ENCODE measurements around the gene UPF3A. TPM values are rescaled to one million over a fixed set of nuclear protein-coding genes. Genes with fewer than 3 reads are reported as not detected.
"Not testable (repeated sequence)": the region's sequence is repeated elsewhere in the genome, so short reads cannot be mapped to it uniquely, and the experiment has no call there.

UPF3A gene
- total RNA-seq, 1 donor from 2014 or later = 19.5 TPM

- no peak for DNase-seq (ENCODE audit: low read depth)
- TF ChIP-seq CTCF (conservative IDR thresholded peaks at IDR 0.05; ENCODE audit: low read depth, low read length) = no peak
Measured at GRCh38 chr13:114341003-114341777, 59.8 kb downstream of the UPF3A start.

GRCh38 chr13:114347256-114347655 lies 65.9 kb downstream of the UPF3A start:
- DNase-seq (ENCODE audit: low read depth); H3K4me3 ChIP-seq (ENCODE audit: low read depth, low read length): not testable (repeated sequence)

More at GRCh38 chr13:114341003-114341777, 59.8 kb downstream of the UPF3A start:
- H3K4me3 ChIP-seq (ENCODE audit: low read depth, low read length) = no peak overlapping the region

GRCh38 chr13:114352763-114353162 lies 71.4 kb downstream of the UPF3A start:
- TF ChIP-seq CTCF (conservative IDR thresholded peaks at IDR 0.05; ENCODE audit: low read depth, low read length) = peak; percentile 54
- H3K4me3 ChIP-seq (ENCODE audit: low read depth, low read length); DNase-seq (ENCODE audit: low read depth): not testable (repeated sequence)

GRCh38 chr13:114353382-114353781 lies 72.0 kb downstream of the UPF3A start:
- DNase-seq (ENCODE audit: low read depth); H3K4me3 ChIP-seq (ENCODE audit: low read depth, low read length): not testable (repeated sequence)

Other genes with a start within 250 kb of the UPF3A start
- gene RASA3, start 149.0 kb upstream of the UPF3A start, total RNA-seq = 25.7 and 26.8 TPM in 2 replicates
- gene CFAP97D2, start 102.3 kb upstream of the UPF3A start, total RNA-seq = not detected in 2 replicates
- 20.0 and 27.9 TPM in 2 replicates for gene CDC16, start 46.7 kb upstream of the UPF3A start, total RNA-seq
- 13.7 and 39.0 TPM in 2 replicates for gene CHAMP1, start 32.9 kb downstream of the UPF3A start, total RNA-seq